Breast epithelium (tissue), 3 donors: ENCODE data around the gene GLIPR1.

Experiments used
- POLR2A ChIP-seq: fragments of 450-650 bp; IDR thresholded peaks from one replicate; pipeline ENCODE4 v1.6.1; 2016; ENCODE audit warnings: antibody characterized with exemption, mild to moderate bottlenecking, moderate library complexity
- TF ChIP-seq, protein P1 (sequence below), 3 donors: fragments of 450-650 bp; IDR thresholded peaks; one replicate each; pipeline ENCODE4 v1.5.1; 2016 to 2017; ENCODE audit warnings: antibody characterized with exemption in 3 of 3, mild to moderate bottlenecking in 3 of 3, moderate library complexity in 3 of 3

DNA sequence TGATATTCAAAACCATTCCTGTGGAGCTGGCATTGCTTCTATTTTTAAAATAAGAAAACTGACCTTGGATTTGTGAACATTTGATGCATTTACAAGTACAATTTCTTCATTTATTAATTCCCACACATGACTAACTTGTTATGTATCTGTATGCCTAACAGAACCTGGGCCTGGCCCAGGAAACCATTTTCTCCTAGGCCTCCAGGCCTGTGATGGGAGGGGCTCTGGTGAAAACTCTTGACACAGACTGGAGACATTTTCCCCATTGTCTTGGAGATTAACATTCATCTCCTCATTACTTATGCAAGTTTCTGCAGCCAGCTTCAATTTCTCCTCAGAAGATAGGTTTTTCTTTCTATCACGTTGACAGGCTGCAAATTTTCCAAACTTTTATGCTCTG, 47.6 kb upstream of the GLIPR1 start:
- no peak for TF ChIP-seq POLR2A
- TF ChIP-seq, protein P1, sequence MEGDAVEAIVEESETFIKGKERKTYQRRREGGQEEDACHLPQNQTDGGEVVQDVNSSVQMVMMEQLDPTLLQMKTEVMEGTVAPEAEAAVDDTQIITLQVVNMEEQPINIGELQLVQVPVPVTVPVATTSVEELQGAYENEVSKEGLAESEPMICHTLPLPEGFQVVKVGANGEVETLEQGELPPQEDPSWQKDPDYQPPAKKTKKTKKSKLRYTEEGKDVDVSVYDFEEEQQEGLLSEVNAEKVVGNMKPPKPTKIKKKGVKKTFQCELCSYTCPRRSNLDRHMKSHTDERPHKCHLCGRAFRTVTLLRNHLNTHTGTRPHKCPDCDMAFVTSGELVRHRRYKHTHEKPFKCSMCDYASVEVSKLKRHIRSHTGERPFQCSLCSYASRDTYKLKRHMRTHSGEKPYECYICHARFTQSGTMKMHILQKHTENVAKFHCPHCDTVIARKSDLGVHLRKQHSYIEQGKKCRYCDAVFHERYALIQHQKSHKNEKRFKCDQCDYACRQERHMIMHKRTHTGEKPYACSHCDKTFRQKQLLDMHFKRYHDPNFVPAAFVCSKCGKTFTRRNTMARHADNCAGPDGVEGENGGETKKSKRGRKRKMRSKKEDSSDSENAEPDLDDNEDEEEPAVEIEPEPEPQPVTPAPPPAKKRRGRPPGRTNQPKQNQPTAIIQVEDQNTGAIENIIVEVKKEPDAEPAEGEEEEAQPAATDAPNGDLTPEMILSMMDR (IDR thresholded peaks at IDR 0.05), result no peak
